GM23248 (cell line): ENCODE measurements around the gene TUBA4A. TPM values are rescaled to one million over a fixed set of nuclear protein-coding genes. Genes with fewer than 3 reads are reported as not detected.
"Not testable (repeated sequence)": the region's sequence is repeated elsewhere in the genome, so short reads cannot be mapped to it uniquely, and the experiment has no call there.

ENCODE experiments used
- DNase-seq: peaks from one replicate; pipeline ENCODE4 v3.0.0-alpha.2; 2015
- H2AFZ ChIP-seq: fragments of 200-600 bp; sonication (generic); 2 replicates; pipeline ENCODE4 v1.6.1; 2016; ENCODE audit warnings: antibody characterized with exemption
- H3F3A ChIP-seq: fragments of 200-600 bp; sonication (generic); 2 replicates; pipeline ENCODE4 v1.6.1; 2016; ENCODE audit warnings: mild to moderate bottlenecking, antibody characterized with exemption, mixed run types; ENCODE audit not compliant: insufficient read depth
- H3K27ac ChIP-seq: fragments of 200-600 bp; sonication (generic); 2 replicates; pipeline ENCODE4 v1.5.1; 2016; ENCODE audit warnings: mild to moderate bottlenecking
- H3K27me3 ChIP-seq: fragments of 200-600 bp; sonication (generic); replicated peaks from 2 replicates; pipeline ENCODE4 v1.6.1; 2016; ENCODE audit warnings: mild to moderate bottlenecking; ENCODE audit not compliant: insufficient read depth
- H3K36me3 ChIP-seq: fragments of 200-600 bp; sonication (generic); 2 replicates; pipeline ENCODE4 v1.6.1; 2016; ENCODE audit warnings: low read depth, mild to moderate bottlenecking
- H3K4me1 ChIP-seq: fragments of 200-600 bp; sonication (generic); 2 replicates; pipeline ENCODE4 v1.6.1; 2016; ENCODE audit warnings: mild to moderate bottlenecking; ENCODE audit not compliant: insufficient read depth
- H3K4me2 ChIP-seq: fragments of 200-600 bp; sonication (generic); one replicate; pipeline ENCODE4 v1.6.1; 2016; ENCODE audit warnings: mild to moderate bottlenecking; ENCODE audit not compliant: unreplicated experiment
- H3K4me3 ChIP-seq: fragments of 200-600 bp; sonication (generic); 2 replicates; pipeline ENCODE4 v1.5.1; 2016; ENCODE audit warnings: mild to moderate bottlenecking
- H3K79me2 ChIP-seq: fragments of 200-600 bp; sonication (generic); 2 replicates; pipeline ENCODE4 v1.6.1; 2016; ENCODE audit warnings: mild to moderate bottlenecking; ENCODE audit not compliant: insufficient read depth
- H3K9ac ChIP-seq: fragments of 200-600 bp; sonication (generic); 2 replicates; pipeline ENCODE4 v1.6.1; 2016; ENCODE audit warnings: mild to moderate bottlenecking
- H3K9me2 ChIP-seq: fragments of 200-600 bp; sonication (generic); 2 replicates; pipeline ENCODE4 v1.6.1; 2016; ENCODE audit warnings: mixed run types, mild to moderate bottlenecking, moderate library complexity; ENCODE audit not compliant: insufficient read depth
- H3K9me3 ChIP-seq: fragments of 200-600 bp; sonication (generic); one replicate; pipeline ENCODE4 v1.6.1; 2017; ENCODE audit warnings: low read depth
- H4K20me1 ChIP-seq: fragments of 200-600 bp; sonication (generic); 2 replicates; pipeline ENCODE4 v1.6.0; 2016; ENCODE audit not compliant: insufficient read depth
- EZH2 ChIP-seq: fragments of 200-600 bp; sonication (generic); IDR thresholded peaks from 2 replicates; pipeline ENCODE4 v1.6.1; 2018; ENCODE audit warnings: antibody characterized with exemption, mild to moderate bottlenecking; ENCODE audit not compliant: insufficient read depth, poor library complexity, severe bottlenecking
- EZH2phosphoT487 ChIP-seq: fragments of 200-600 bp; sonication (generic); IDR thresholded peaks from 2 replicates; pipeline ENCODE4 v1.6.1; 2018; ENCODE audit warnings: antibody characterized with exemption, moderate library complexity, mild to moderate bottlenecking, low read depth; ENCODE audit not compliant: insufficient read depth
- WGBS, 2 experiments: methylation state at CpG; one replicate each; pipeline ENCODE4 v1.1.6; 2015 to 2017; ENCODE audit warnings: low lambda C conversion rate in 2 of 2, low coverage in 1 of 2; ENCODE audit errors: missing lambda C conversion rate in 2 of 2; 5-methylcytosine and 5-hydroxymethylcytosine counted together
- in situ Hi-C: fragments of 300-500 bp; cut with MboI; formaldehyde crosslinking; loops from 2 replicates; pipeline ENCODE4 v1.15.0; 2020
- polyA plus RNA-seq: library from polyadenylated mRNA; unstranded; fragments of >200 nt; fragmentation: Nextera tagmentation; extraction: Ambion mirVana; gene quantifications from 2 replicates; pipeline ENCODE4 v1.2.1, GENCODE V29; 2016
- total RNA-seq: library from RNA; depleted of rRNA; stranded (reverse); fragments of >200 nt; shearing (Covaris generic); gene quantifications from 2 replicates; pipeline ENCODE4 v1.2.3, GENCODE V29; 2014

TUBA4A gene
- total and polyA plus RNA-seq, 2 experiments from 2014 or later = 14.3 to 14.5 TPM

- H3K4me2 ChIP-seq = no peak overlapping the region
- H3K27me3 ChIP-seq = no peaks in the 10 kb centered on the region
- H3K36me3 ChIP-seq = no peaks in the 10 kb centered on the region
- no peak overlapping the region for H2AFZ ChIP-seq
- H3K4me3 ChIP-seq = no peak overlapping the region
- H3K9me2 ChIP-seq = no peaks in the 10 kb centered on the region
- WGBS, 2 experiments = 56 to 59% methylated on average over 5 of the region's 5 CpGs
- TF ChIP-seq EZH2phosphoT487 (no peak), EZH2 (no peak)
- H3F3A ChIP-seq = no peaks in the 10 kb centered on the region
- no peak overlapping the region for H3K9ac ChIP-seq
- H3K4me1 ChIP-seq = no peaks in the 10 kb centered on the region
- H4K20me1 ChIP-seq = no peaks in the 10 kb centered on the region
- no peaks in the 10 kb centered on the region for H3K79me2 ChIP-seq
- no peaks in the 10 kb centered on the region for H3K9me3 ChIP-seq
- H3K27ac ChIP-seq = no peak overlapping the region
- no peak for DNase-seq
- in situ Hi-C loops = no loop called here
Measured at GRCh38 chr2:219261024-219261855, 7.5 kb upstream of the TUBA4A start.

- H3K27me3 ChIP-seq, H3K4me1 ChIP-seq, H3K79me2 ChIP-seq, H3K27ac ChIP-seq, H3K9me2 ChIP-seq, H2AFZ ChIP-seq, H4K20me1 ChIP-seq, H3K9me3 ChIP-seq, H3K4me2 ChIP-seq, H3K36me3 ChIP-seq, in situ Hi-C loops, H3K4me3 ChIP-seq, H3K9ac ChIP-seq, DNase-seq, H3F3A ChIP-seq: not testable (repeated sequence)
- WGBS, 2 experiments = 67 to 73% methylated on average over 10 of the region's 10 CpGs
Measured at GRCh38 chr2:219258942-219259341, 5.2 kb upstream of the TUBA4A start.

GRCh38 chr2:219254590-219255201 lies 978 bp upstream of the TUBA4A start:
- TF ChIP-seq EZH2phosphoT487 (no peak), EZH2 (no peak)
- Histone ChIP-seq H3K9me3 (no peaks in the 10 kb centered on the region), H3K4me2 (peak overlapping the region; percentile 86), H3F3A (peaks cover 24% of the 10 kb centered on the region), H3K4me3 (peak overlapping the region; percentile 78), H3K9me2 (no peaks in the 10 kb centered on the region), H3K36me3 (no peaks in the 10 kb centered on the region), H3K9ac (peak overlapping the region; percentile 62), H3K27ac (no peak overlapping the region), H3K4me1 (peaks cover 29% of the 10 kb centered on the region), H2AFZ (peak overlapping the region; percentile 76), H3K27me3 (no peaks in the 10 kb centered on the region; the same call in 1 of the 2 replicates), H4K20me1 (no peaks in the 10 kb centered on the region), H3K79me2 (no peaks in the 10 kb centered on the region)
- DNase-seq = peak; percentile 66
- 14 to 17% methylated on average over 10 to 12 of the region's 12 CpGs for WGBS, 2 experiments
- in situ Hi-C loops = no loop called here

- Histone ChIP-seq H3K4me2 (peak within 1 kb of the TSS; percentile 86), H3F3A (peaks cover 38% of the 10 kb centered on the region), H3K4me3 (peak within 1 kb of the TSS; percentile 78), H3K9me3 (no peaks in the 10 kb centered on the region), H3K4me1 (peaks cover 40% of the 10 kb centered on the region), H3K9ac (peak within 1 kb of the TSS; percentile 62), H3K9me2 (no peaks in the 10 kb centered on the region), H3K27me3 (no peaks in the 10 kb centered on the region; the same call in 1 of the 2 replicates), H2AFZ (peak within 1 kb of the TSS; percentile 76), H4K20me1 (no peaks in the 10 kb centered on the region), H3K27ac (no peak within 1 kb of the TSS), H3K36me3 (no peaks in the 10 kb centered on the region), H3K79me2 (no peaks in the 10 kb centered on the region)
- no peak for TF ChIP-seq EZH2phosphoT487
- no peak for TF ChIP-seq EZH2
- peak; percentile 70 for DNase-seq
- WGBS, 2 experiments = 6 to 8% methylated on average over 42 to 49 of the region's 49 CpGs
- in situ Hi-C loops = no loop called here
Measured at GRCh38 chr2:219252900-219253752, 592 bp downstream of the TUBA4A start, which contains the start of gene TUBA4B. TSS of gene TUBA4B (plus strand) at chr2:219253243. CDS start at chr2:219253408, 165 bp downstream.
